ENCODE measurements around the gene GLTPD2. TPM values are rescaled to one million over a fixed set of nuclear protein-coding genes. Genes with fewer than 3 reads are reported as not detected.

Gene GLTPD2
- total and polyA plus RNA-seq, 10 of the 15 experiments (the other 5 are each of a cell fraction or from before 2014, with no cell fraction given) = 0.16 to 0.34 TPM; not detected in 8

DNA sequence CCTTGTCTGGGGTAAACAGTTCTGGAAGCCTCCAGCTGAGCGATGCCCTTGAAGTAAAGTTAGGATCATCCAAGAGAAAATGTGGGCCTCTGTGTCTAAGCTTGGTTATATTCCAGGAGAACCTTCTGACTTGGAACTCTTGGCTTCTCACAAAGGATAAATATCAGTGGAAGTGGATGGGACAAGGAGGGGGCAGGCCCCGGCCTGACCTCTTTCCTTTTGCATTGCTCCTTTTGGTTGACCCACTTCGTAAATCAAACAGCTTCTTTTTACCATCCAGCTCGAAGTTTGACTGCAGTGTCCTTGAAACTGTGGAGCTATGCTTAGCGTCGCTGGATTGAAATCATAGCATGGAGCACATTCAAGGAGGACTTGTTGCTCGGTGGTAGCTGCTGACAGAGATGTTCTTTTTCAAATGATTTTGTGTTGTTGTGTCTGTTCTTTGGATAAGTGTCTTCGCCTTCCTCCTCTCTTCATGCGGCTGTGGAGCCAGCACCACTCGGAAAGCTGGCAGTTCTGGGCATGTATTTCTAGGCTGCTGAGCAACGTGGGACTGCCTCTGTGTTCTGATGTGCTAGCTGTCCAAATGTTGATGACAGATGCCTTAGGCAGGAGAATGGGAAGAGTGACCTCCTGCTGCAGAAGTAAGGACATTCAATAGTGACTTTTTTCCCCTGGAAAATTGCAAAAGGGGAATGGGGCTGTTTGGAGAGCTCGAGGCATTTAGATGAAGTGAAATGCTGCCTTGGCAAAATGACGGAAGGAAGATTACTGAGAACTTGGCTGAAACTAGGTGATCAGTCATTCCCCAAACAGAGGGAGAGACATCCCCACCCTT is 48.9 kb downstream of the GLTPD2 start:
- no peaks in the 10 kb centered on the region; a peak in 2 of 4 replicates for H3K36me3 ChIP-seq (ENCODE audit: control insufficient read depth in 2 of 2, insufficient read depth in 2 of 2, low read length in 1 of 2)
- no peak overlapping the region for H3K4me3 ChIP-seq
- POLR2A ChIA-PET = interaction anchor here (1.6 kb wide), 1 partner anchor 23 kb away, joined by 3 read pairs; no protein-coding TSS in a partner anchor
- H3K27ac ChIP-seq (ENCODE audit: control insufficient read depth, insufficient read depth) = no peak overlapping the region
- no TSS peak for BruUV-seq (replicated peaks)
- no peaks in the 10 kb centered on the region for H3K27me3 ChIP-seq (replicated peaks in 1 of 2; ENCODE audit: control insufficient read depth in 2 of 2, insufficient read depth in 2 of 2, low read length in 1 of 2)
- TF ChIP-seq RELA (IDR thresholded peaks at IDR 0.05; ENCODE audit: borderline replicate concordance, partially characterized antibody) = no peak
- TF ChIP-seq CBX5 (IDR thresholded peaks at IDR 0.05; ENCODE audit: low read depth) = no peak
- in situ Hi-C loops (cut with MboI) = no loop called here
- no peak for ATAC-seq
- no peak overlapping the region for H2AFZ ChIP-seq (ENCODE audit: control insufficient read depth, low read depth, low read length)
- SMC1A ChIA-PET (ENCODE audit: uncharacterized antibody, unreplicated experiment) = no interaction called here
- peaks cover 29% of the 10 kb centered on the region for H3K4me1 ChIP-seq (ENCODE audit: control insufficient read depth, insufficient read depth, low read length)
- WGBS (ENCODE audit: insufficient coverage, insufficient replicate concordance, low lambda C conversion rate, missing lambda C conversion rate) = 83% methylated on average over 13 of the region's 13 CpGs
- H3K4me2 ChIP-seq (ENCODE audit: control insufficient read depth, insufficient read depth) = no peak overlapping the region
- H3K79me2 ChIP-seq (ENCODE audit: control insufficient read depth, insufficient read depth, low read length) = peaks cover 42% of the 10 kb centered on the region
- peaks cover 9% of the 10 kb centered on the region for H4K20me1 ChIP-seq (ENCODE audit: control insufficient read depth, insufficient read depth)
- no peak for FAIRE-seq
- RAD21 ChIA-PET (ENCODE audit: unreplicated experiment) = interaction anchor here (0.8 kb wide), 1 partner anchor 128 kb away, joined by 3 read pairs; the partner anchor contains the start of gene ARRB2
- H3K9ac ChIP-seq (ENCODE audit: control insufficient read depth, insufficient read depth, low read length) = no peak overlapping the region
- intact Hi-C loops (cut with micrococcal nuclease; ENCODE audit: unreplicated experiment) = no loop called here
- no peaks in the 10 kb centered on the region for H3K9me3 ChIP-seq (replicated peaks; ENCODE audit: control insufficient read depth, insufficient read depth, low read length)
- CTCF ChIA-PET = interaction anchor here (1.3 kb wide), 1 partner anchor 65 kb away, joined by 3 read pairs; the partner anchor contains the start of gene CHRNE
- DNase-seq (ENCODE audit: low read depth, low spot score) = no peak

DNA sequence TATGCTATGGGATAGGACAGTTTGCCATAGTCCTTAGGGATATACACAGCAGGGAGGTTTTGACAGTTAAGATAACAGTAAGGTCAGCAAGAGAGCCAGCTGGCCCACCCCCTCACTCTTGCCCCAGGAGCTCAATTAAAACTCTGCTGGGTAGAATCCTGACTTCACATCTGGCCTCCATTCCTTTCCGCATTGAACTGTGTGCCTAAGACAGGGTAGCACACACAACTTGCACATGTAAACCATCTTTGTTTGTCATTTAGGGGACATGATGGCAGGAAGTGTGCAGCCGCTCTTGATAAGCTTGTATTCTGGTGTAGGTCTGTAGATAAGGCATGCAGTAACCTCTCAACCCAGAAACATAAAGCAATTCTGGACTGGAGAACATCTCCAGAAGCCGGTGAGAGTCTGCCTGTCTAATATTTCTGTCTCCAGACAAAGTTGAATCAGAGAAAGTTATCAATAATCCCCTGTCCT is 49.6 kb downstream of the GLTPD2 start:
- H3K4me2 ChIP-seq (ENCODE audit: control insufficient read depth, insufficient read depth) = no peak overlapping the region
- no peak for FAIRE-seq
- no peak for TF ChIP-seq HDAC6 (IDR thresholded peaks at IDR 0.05; ENCODE audit: unreplicated experiment)
- TF ChIP-seq STAT3 (IDR thresholded peaks at IDR 0.05; ENCODE audit: low read depth, low read length) = no peak
- TF ChIP-seq LARP7 (IDR thresholded peaks at IDR 0.05) = no peak
- TF ChIP-seq NR2C1 (IDR thresholded peaks at IDR 0.05) = no peak
- no peak for TF ChIP-seq RELA (IDR thresholded peaks at IDR 0.05; ENCODE audit: borderline replicate concordance, partially characterized antibody)
- TF ChIP-seq, protein P1, sequence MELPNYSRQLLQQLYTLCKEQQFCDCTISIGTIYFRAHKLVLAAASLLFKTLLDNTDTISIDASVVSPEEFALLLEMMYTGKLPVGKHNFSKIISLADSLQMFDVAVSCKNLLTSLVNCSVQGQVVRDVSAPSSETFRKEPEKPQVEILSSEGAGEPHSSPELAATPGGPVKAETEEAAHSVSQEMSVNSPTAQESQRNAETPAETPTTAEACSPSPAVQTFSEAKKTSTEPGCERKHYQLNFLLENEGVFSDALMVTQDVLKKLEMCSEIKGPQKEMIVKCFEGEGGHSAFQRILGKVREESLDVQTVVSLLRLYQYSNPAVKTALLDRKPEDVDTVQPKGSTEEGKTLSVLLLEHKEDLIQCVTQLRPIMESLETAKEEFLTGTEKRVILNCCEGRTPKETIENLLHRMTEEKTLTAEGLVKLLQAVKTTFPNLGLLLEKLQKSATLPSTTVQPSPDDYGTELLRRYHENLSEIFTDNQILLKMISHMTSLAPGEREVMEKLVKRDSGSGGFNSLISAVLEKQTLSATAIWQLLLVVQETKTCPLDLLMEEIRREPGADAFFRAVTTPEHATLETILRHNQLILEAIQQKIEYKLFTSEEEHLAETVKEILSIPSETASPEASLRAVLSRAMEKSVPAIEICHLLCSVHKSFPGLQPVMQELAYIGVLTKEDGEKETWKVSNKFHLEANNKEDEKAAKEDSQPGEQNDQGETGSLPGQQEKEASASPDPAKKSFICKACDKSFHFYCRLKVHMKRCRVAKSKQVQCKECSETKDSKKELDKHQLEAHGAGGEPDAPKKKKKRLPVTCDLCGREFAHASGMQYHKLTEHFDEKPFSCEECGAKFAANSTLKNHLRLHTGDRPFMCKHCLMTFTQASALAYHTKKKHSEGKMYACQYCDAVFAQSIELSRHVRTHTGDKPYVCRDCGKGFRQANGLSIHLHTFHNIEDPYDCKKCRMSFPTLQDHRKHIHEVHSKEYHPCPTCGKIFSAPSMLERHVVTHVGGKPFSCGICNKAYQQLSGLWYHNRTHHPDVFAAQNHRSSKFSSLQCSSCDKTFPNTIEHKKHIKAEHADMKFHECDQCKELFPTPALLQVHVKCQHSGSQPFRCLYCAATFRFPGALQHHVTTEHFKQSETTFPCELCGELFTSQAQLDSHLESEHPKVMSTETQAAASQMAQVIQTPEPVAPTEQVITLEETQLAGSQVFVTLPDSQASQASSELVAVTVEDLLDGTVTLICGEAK (IDR thresholded peaks at IDR 0.05; ENCODE audit: borderline replicate concordance) = no peak
- TF ChIP-seq NRF1 (conservative IDR thresholded peaks at IDR 0.05; ENCODE audit: low read depth, low read length) = no peak
- TF ChIP-seq, protein P2, sequence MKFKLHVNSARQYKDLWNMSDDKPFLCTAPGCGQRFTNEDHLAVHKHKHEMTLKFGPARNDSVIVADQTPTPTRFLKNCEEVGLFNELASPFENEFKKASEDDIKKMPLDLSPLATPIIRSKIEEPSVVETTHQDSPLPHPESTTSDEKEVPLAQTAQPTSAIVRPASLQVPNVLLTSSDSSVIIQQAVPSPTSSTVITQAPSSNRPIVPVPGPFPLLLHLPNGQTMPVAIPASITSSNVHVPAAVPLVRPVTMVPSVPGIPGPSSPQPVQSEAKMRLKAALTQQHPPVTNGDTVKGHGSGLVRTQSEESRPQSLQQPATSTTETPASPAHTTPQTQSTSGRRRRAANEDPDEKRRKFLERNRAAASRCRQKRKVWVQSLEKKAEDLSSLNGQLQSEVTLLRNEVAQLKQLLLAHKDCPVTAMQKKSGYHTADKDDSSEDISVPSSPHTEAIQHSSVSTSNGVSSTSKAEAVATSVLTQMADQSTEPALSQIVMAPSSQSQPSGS (IDR thresholded peaks at IDR 0.05; ENCODE audit: low read length) = no peak
- TF ChIP-seq TAF1 (IDR thresholded peaks at IDR 0.05; ENCODE audit: borderline replicate concordance, low read depth, low read length) = no peak

More for the DNA sequence above, 49.6 kb downstream of the GLTPD2 start:
- POLR2A ChIA-PET = interaction anchor here (0.6 kb wide), 1 partner anchor 179 kb away, joined by 3 read pairs; no protein-coding TSS in a partner anchor
- Histone ChIP-seq H3K79me2 (ENCODE audit: control insufficient read depth, insufficient read depth, low read length) (peaks cover 42% of the 10 kb centered on the region), H3K4me3 (no peak overlapping the region), H2AFZ (ENCODE audit: control insufficient read depth, low read depth, low read length) (no peak overlapping the region), H3K27ac (ENCODE audit: control insufficient read depth, insufficient read depth) (no peak overlapping the region), H4K20me1 (ENCODE audit: control insufficient read depth, insufficient read depth) (peaks cover 9% of the 10 kb centered on the region), H3K4me1 (ENCODE audit: control insufficient read depth, insufficient read depth, low read length) (peaks cover 29% of the 10 kb centered on the region), H3K36me3 (ENCODE audit: control insufficient read depth in 2 of 2, insufficient read depth in 2 of 2, low read length in 1 of 2) (no peaks in the 10 kb centered on the region; a peak in 2 of 4 replicates), H3K27me3 (replicated peaks in 1 of 2; ENCODE audit: control insufficient read depth in 2 of 2, insufficient read depth in 2 of 2, low read length in 1 of 2) (no peaks in the 10 kb centered on the region), H3K9me3 (replicated peaks; ENCODE audit: control insufficient read depth, insufficient read depth, low read length) (no peaks in the 10 kb centered on the region), H3K9ac (ENCODE audit: control insufficient read depth, insufficient read depth, low read length) (no peak overlapping the region)
- no TSS peak for BruUV-seq (replicated peaks)
- ATAC-seq (no peak), DNase-seq (ENCODE audit: low read depth, low spot score) (no peak)
- CTCF ChIA-PET = interaction anchor here (1.3 kb wide), 1 partner anchor 65 kb away, joined by 3 read pairs; the partner anchor contains the start of gene CHRNE
- SMC1A ChIA-PET (ENCODE audit: uncharacterized antibody, unreplicated experiment) = no interaction called here
- RAD21 ChIA-PET (ENCODE audit: unreplicated experiment) = interaction anchor here (0.6 to 0.8 kb wide), 2 partner anchors 106 to 128 kb away, joined by 3 to 4 read pairs; partner anchors contain the start of gene ARRB2
- in situ Hi-C loops (cut with MboI) (no loop called here), intact Hi-C loops (cut with micrococcal nuclease; ENCODE audit: unreplicated experiment) (no loop called here)
- 100% methylated on average over 3 of the region's 3 CpGs for WGBS (ENCODE audit: insufficient coverage, insufficient replicate concordance, low lambda C conversion rate, missing lambda C conversion rate)
